Medulla oblongata (tissue), 1 donor: Measurements from ENCODE around the gene PCDH9.
A peak's percentile ranks its signal among the peaks of the same experiment; 100 is the strongest.

ENCODE experiments used
- DNase-seq: peaks from one replicate; pipeline ENCODE4 v3.0.0-alpha.2; 2015; ENCODE audit errors: extremely low spot score

Gene PCDH9

GRCh38 chr13:67229481-67230403, at the start of gene PCDH9:
Gene PCDH9, minus strand, starts transcription at chr13:67230336. Its CDS starts 1,896 bp downstream, at chr13:67228440.
- DNase-seq, result no peak

- DNase-seq, result no peak
These were observed 48.1 kb upstream of the PCDH9 start for GRCh38 chr13:67278235-67278634.

- no peak for DNase-seq
These were observed 47.4 kb upstream of the PCDH9 start for GRCh38 chr13:67277581-67277980.

GRCh38 chr13:67275351-67275960, 45.3 kb upstream of the PCDH9 start:
- DNase-seq, result no peak

- DNase-seq, result no peak
These were observed 42.9 kb upstream of the PCDH9 start for GRCh38 chr13:67273001-67273400.

GRCh38 chr13:67267136-67267535, 37.0 kb upstream of the PCDH9 start:
- DNase-seq, result no peak

GRCh38 chr13:67259208-67259607, 29.1 kb upstream of the PCDH9 start:
- DNase-seq, result no peak

- no peak for DNase-seq
These were observed 28.3 kb upstream of the PCDH9 start for GRCh38 chr13:67258482-67258881.

- DNase-seq, result no peak
These were observed 8.7 kb upstream of the PCDH9 start for GRCh38 chr13:67238861-67239260.

- peak; percentile 74 for DNase-seq
These were observed 8.2 kb upstream of the PCDH9 start for GRCh38 chr13:67238277-67238859.

GRCh38 chr13:67235265-67235664, 5.1 kb upstream of the PCDH9 start:
- no peak for DNase-seq

GRCh38 chr13:67232384-67232783, 2.2 kb upstream of the PCDH9 start:
- no peak for DNase-seq

GRCh38 chr13:67231289-67232000, 1.3 kb upstream of the PCDH9 start:
- peak; percentile 61 for DNase-seq

GRCh38 chr13:67230404-67231288, 510 bp upstream of the PCDH9 start:
- DNase-seq, result peak; percentile 99

GRCh38 chr13:67228916-67229315, 1.2 kb downstream of the PCDH9 start:
- DNase-seq, result peak; percentile 60

GRCh38 chr13:67228031-67228430, 2.1 kb downstream of the PCDH9 start:
- DNase-seq, result peak; percentile 44

GRCh38 chr13:67227131-67227983, 2.8 kb downstream of the PCDH9 start:
- peak; percentile 35 for DNase-seq

GRCh38 chr13:67226696-67227095, 3.4 kb downstream of the PCDH9 start:
- DNase-seq, result peak; percentile 53

GRCh38 chr13:67225252-67226159, 4.6 kb downstream of the PCDH9 start:
- DNase-seq, result peak; percentile 48
